Peyer's patch (tissue), 4 donors: ENCODE results near the gene RGMA. TPM values are rescaled to one million over a fixed set of nuclear protein-coding genes. Genes with fewer than 3 reads are reported as not detected.

Experiments
- DNase-seq, 3 donors: peaks; one replicate each; pipeline ENCODE4 v3.0.0-alpha.2; 2017 to 2019
- H3K27ac ChIP-seq, 4 donors: fragments of 200-600 bp; sonication (generic); one replicate each; pipeline ENCODE4 v1.5.1; 2016 to 2019
- H3K27me3 ChIP-seq, 2 donors: fragments of 200-600 bp; sonication (generic); one replicate each; pipeline ENCODE4 v1.5.1; 2019
- H3K36me3 ChIP-seq, 3 donors: fragments of 200-600 bp; sonication (generic); one replicate each; pipeline ENCODE4 v1.5.1; 2016 to 2019
- H3K4me1 ChIP-seq, 4 donors: fragments of 200-600 bp; sonication (generic); one replicate each; pipeline ENCODE4 v1.5.1; 2016 to 2019
- H3K4me3 ChIP-seq, 4 donors: fragments of 200-600 bp; sonication (generic); 1 replicate in 3 of 4; 2 replicates in 1 of 4; pipeline ENCODE4 v1.5.1; 2016 to 2019; ENCODE audit warnings: mild to moderate bottlenecking in 1 of 4
- H3K9me3 ChIP-seq, 4 donors: fragments of 200-600 bp; sonication (generic); one replicate each; pipeline ENCODE4 v1.5.1; 2016 to 2019; ENCODE audit warnings: mild to moderate bottlenecking in 1 of 4
- CTCF ChIP-seq, 6 experiments: fragments of 450-650 bp in 4 of 6; fragments of 200-600 bp in 2 of 6; sonication (generic) in 1 of 6; IDR thresholded peaks; one replicate each; pipeline ENCODE4 v1.5.1; 2017 to 2019; ENCODE audit warnings: antibody characterized with exemption in 6 of 6, mild to moderate bottlenecking in 3 of 6, moderate library complexity in 1 of 6
- POLR2A ChIP-seq, 2 donors: fragments of 450-650 bp; IDR thresholded peaks; one replicate each; pipeline ENCODE4 v1.5.1; 2017; ENCODE audit warnings: antibody characterized with exemption in 2 of 2, mild to moderate bottlenecking in 2 of 2, moderate library complexity in 2 of 2
- total RNA-seq, 4 donors: library from RNA; depleted of rRNA; stranded (reverse); fragments of >200 nt; gene quantifications; one replicate each; pipeline ENCODE4 v1.1.0, GENCODE V29; 2016

RGMA gene
- total RNA-seq, 4 donors from 2014 or later: 1.8 to 18.8 (median 9.3) TPM

GRCh38 chr15:93029836-93030429 lies 59.1 kb downstream of the RGMA start:
- peak in 1 of 3 donors; percentile 65 for DNase-seq
- Histone ChIP-seq H3K36me3 (peaks cover 0 to 16% (median 0%) of the 10 kb centered on the region in 3 donors), H3K4me3 (no peak overlapping the region), H3K4me1 (peaks cover 0 to 30% (median 1%) of the 10 kb centered on the region in 4 donors), H3K27me3 (no peaks in the 10 kb centered on the region), H3K9me3 (no peaks in the 10 kb centered on the region), H3K27ac (peak overlapping the region in 3 of 4 donors; percentile 27 to 75 (median 46))
- TF ChIP-seq POLR2A (IDR thresholded peaks at IDR 0.05): no peak
- no peak for TF ChIP-seq CTCF (IDR thresholded peaks at IDR 0.05)

- peaks cover 0 to 22% (median 0%) of the 10 kb centered on the region in 3 donors for H3K36me3 ChIP-seq
- H3K27me3 ChIP-seq: no peaks in the 10 kb centered on the region
- peak in 1 of 3 donors; percentile 43 for DNase-seq
- no peak for TF ChIP-seq CTCF (IDR thresholded peaks at IDR 0.05)
- no peak for TF ChIP-seq POLR2A (IDR thresholded peaks at IDR 0.05)
- H3K4me1 ChIP-seq: peaks cover 0 to 30% (median 1%) of the 10 kb centered on the region in 4 donors
- H3K27ac ChIP-seq: peak overlapping the region; percentile 13 to 75 (median 44)
- no peak overlapping the region for H3K4me3 ChIP-seq
- no peaks in the 10 kb centered on the region for H3K9me3 ChIP-seq
Observed at GRCh38 chr15:93029214-93029835, 59.7 kb downstream of the RGMA start.

- no peak overlapping the region for H3K4me3 ChIP-seq
- no peaks in the 10 kb centered on the region for H3K27me3 ChIP-seq
- H3K27ac ChIP-seq: peak overlapping the region; percentile 43 to 75 (median 58)
- peaks cover 0 to 28% (median 0%) of the 10 kb centered on the region in 3 donors for H3K36me3 ChIP-seq
- H3K9me3 ChIP-seq: no peaks in the 10 kb centered on the region
- DNase-seq: peak in 2 of 3 donors; percentile 22 to 59
- TF ChIP-seq POLR2A (IDR thresholded peaks at IDR 0.05): no peak
- TF ChIP-seq CTCF (IDR thresholded peaks at IDR 0.05): no peak
- H3K4me1 ChIP-seq: peaks cover 0 to 30% (median 1%) of the 10 kb centered on the region in 4 donors
Observed at GRCh38 chr15:93028632-93029213, 60.3 kb downstream of the RGMA start.

- no peaks in the 10 kb centered on the region for H3K9me3 ChIP-seq
- H3K4me1 ChIP-seq: peaks cover 0 to 30% (median 1%) of the 10 kb centered on the region in 4 donors
- H3K27me3 ChIP-seq: no peaks in the 10 kb centered on the region
- H3K4me3 ChIP-seq: no peak overlapping the region
- DNase-seq: peak in 1 of 3 donors; percentile 44
- H3K36me3 ChIP-seq: peaks cover 0 to 34% (median 0%) of the 10 kb centered on the region in 3 donors
- peak overlapping the region; percentile 43 to 75 (median 58) for H3K27ac ChIP-seq
- TF ChIP-seq CTCF (IDR thresholded peaks at IDR 0.05) (no peak), POLR2A (IDR thresholded peaks at IDR 0.05) (no peak)
Observed at GRCh38 chr15:93028111-93028631, 60.8 kb downstream of the RGMA start.

GRCh38 chr15:93027413-93027812 lies 61.6 kb downstream of the RGMA start:
- Histone ChIP-seq H3K36me3 (peaks cover 0 to 41% (median 0%) of the 10 kb centered on the region in 3 donors), H3K27ac (peak overlapping the region in 1 of 4 donors; percentile 75), H3K9me3 (no peaks in the 10 kb centered on the region), H3K4me1 (peaks cover 0 to 30% (median 1%) of the 10 kb centered on the region in 4 donors), H3K4me3 (no peak overlapping the region), H3K27me3 (no peaks in the 10 kb centered on the region)
- DNase-seq: peak in 1 of 3 donors; percentile 44
- no peak for TF ChIP-seq CTCF (IDR thresholded peaks at IDR 0.05)
- no peak for TF ChIP-seq POLR2A (IDR thresholded peaks at IDR 0.05)
